Esophagus muscularis mucosa (tissue), 3 donors: Measurements from ENCODE around the gene FETUB.

ENCODE experiments used
- CTCF ChIP-seq, 3 experiments: fragments of 200-600 bp in 2 of 3; fragments of 450-650 bp in 1 of 3; sonication (generic) in 2 of 3; IDR thresholded peaks; one replicate each; pipeline ENCODE4 v1.5.1; 2017 to 2019; ENCODE audit warnings: antibody characterized with exemption in 3 of 3, mild to moderate bottlenecking in 2 of 3, moderate library complexity in 1 of 3
- POLR2A ChIP-seq: fragments of 450-650 bp; IDR thresholded peaks from one replicate; pipeline ENCODE4 v1.6.1; 2017; ENCODE audit warnings: antibody characterized with exemption, moderate library complexity, mild to moderate bottlenecking, low read depth

GRCh38 chr3:186620213-186621092, 19.7 kb upstream of the FETUB start:
- TF ChIP-seq CTCF (IDR thresholded peaks at IDR 0.05) (no peak), POLR2A (no peak)
